Loucy (cell line): ENCODE results near the gene PHACTR1.

Experiments used
- EZH2phosphoT487 ChIP-seq: fragments of 200-600 bp; IDR thresholded peaks from 2 replicates; pipeline ENCODE4 v1.6.1; 2018; ENCODE audit warnings: antibody characterized with exemption, mild to moderate bottlenecking, moderate library complexity, borderline replicate concordance
- TF ChIP-seq, protein P1 (sequence below): fragments of 200-600 bp; sonication (generic); conservative IDR thresholded peaks from 2 replicates; pipeline ENCODE4 v1.5.1; 2014; ENCODE audit warnings: mild to moderate bottlenecking, antibody characterized with exemption, low read length

DNA sequence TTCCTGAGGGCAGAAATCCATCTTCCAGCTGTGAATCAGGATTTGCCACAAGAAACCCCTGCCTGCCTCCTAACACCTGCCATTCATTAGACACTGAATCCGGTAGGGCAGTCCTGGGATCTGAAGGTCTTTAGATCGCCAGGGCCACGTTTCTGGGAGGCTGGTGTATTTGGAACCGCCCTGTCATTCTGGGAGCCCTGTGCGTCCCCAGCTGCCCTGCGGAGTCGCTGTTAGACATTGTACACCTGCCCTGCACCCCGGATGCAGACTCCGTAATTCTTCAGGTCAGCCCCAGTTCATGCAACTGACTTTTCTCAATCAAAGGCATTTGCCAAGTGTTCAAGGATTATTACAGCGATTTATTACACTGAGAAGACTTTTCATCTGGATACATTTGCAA, 418.6 kb downstream of the PHACTR1 start:
- TF ChIP-seq, protein P1, sequence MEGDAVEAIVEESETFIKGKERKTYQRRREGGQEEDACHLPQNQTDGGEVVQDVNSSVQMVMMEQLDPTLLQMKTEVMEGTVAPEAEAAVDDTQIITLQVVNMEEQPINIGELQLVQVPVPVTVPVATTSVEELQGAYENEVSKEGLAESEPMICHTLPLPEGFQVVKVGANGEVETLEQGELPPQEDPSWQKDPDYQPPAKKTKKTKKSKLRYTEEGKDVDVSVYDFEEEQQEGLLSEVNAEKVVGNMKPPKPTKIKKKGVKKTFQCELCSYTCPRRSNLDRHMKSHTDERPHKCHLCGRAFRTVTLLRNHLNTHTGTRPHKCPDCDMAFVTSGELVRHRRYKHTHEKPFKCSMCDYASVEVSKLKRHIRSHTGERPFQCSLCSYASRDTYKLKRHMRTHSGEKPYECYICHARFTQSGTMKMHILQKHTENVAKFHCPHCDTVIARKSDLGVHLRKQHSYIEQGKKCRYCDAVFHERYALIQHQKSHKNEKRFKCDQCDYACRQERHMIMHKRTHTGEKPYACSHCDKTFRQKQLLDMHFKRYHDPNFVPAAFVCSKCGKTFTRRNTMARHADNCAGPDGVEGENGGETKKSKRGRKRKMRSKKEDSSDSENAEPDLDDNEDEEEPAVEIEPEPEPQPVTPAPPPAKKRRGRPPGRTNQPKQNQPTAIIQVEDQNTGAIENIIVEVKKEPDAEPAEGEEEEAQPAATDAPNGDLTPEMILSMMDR: no peak
- TF ChIP-seq EZH2phosphoT487: no peak
